ENCODE measurements around the gene HRAS.

The HRAS gene

DNA sequence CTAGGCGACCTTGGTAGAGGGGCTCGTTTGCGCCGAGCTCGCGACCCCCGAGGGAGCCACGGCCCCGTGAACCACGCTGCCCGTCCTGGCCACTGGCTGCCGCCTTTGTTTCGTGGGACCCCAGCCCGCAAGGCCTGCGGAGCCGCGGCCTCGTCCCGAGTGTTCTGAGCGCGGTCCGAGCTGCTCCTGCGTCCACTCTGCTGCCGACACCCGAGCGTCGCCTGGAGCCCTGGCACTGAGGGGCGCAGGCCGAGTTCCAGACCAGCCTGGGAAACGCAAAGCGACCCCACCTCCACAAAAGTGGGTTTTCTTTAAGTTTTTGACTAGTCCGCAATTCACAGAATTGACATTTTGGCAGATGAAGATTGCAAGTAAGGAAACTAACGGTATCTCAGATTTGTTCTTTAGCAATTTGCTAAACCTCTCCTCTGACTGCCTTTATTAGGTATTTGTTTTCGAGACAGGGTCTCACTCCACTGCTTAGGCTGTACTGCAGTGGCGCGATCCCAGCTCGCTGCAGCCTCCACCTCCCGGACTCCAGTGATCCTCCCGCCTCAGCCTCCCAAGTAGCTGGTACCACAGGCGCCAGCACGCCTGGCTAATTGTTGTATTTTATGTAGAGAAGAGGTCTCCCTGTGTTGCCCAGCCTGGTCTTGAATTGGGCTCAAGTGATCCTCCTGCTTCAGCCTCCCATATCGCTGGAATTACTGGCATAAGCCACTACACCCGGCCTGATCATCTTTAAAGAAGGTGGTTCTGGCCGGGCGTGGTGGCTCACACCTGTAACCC lies 27.5 kb downstream of the HRAS start:
- DNase-seq (ENCODE audit: low spot score): no peak

- peak; percentile 100 for DNase-seq (ENCODE audit: low spot score)
These were observed 28.2 kb downstream of the HRAS start, which contains the start of gene RNH1 for GRCh38 chr11:506995-507726. RNH1 (minus strand) TSS chr11:507242; CDS start chr11:502162, 5,080 bp downstream.

DNA sequence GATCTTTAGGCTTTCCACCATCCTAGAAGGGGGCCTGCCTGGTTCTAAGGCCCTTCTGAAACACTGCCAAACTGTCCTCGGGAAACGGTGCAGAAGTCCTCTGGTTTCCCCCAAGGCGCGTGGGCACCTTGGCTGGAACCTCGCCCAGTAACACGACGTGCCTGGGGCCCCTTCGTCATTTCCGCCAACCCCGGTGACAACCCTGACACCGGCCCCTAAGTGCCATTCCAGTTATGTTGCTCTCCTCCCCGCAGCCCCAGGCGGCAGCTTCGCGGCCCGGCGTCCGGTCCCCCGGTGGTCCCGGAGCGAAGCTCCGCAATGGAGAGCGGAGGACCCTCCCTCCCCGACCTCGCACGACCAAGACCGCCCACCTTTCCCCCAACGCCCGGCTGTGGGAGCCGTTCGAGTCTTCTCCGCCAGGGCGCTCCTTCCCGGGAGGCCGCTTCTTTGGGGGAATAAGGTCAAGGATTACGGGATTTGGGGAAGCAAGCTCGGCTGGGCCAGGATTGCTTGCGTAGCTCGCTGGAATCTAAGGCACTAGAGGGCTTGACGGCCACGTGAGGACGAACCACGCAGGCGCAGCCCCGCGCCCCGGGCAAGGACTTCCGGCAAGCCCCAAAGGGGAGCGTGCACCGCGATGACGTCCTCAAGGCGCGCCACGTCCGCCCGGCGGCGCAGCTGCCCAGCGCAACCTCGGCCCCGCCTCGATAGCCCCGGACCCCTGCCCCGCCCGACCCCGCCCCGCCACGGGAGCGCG lies 29.0 kb downstream of the HRAS start:
- peak; percentile 99 for DNase-seq (ENCODE audit: low spot score)

DNA sequence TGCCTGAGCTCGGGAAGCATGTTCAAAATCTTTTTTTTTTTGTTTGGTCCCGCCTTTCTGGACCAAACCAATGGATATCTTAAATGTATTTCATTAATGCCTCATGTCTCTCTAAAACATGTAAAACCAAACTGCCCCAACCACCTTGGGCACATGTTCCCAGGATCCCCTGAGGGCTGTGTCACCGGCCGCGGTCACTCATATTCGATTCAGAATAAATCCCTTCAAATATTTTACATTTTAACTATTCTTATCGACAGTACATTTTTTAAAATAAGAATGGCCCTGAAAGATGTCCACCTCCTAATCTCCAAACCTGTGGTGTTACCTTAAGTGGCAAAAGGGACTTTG lies 30.4 kb downstream of the HRAS start:
- no peak for DNase-seq (ENCODE audit: low spot score)

GRCh38 chr11:504053-504993 lies 31.1 kb downstream of the HRAS start:
- DNase-seq (ENCODE audit: low spot score): no peak

DNA sequence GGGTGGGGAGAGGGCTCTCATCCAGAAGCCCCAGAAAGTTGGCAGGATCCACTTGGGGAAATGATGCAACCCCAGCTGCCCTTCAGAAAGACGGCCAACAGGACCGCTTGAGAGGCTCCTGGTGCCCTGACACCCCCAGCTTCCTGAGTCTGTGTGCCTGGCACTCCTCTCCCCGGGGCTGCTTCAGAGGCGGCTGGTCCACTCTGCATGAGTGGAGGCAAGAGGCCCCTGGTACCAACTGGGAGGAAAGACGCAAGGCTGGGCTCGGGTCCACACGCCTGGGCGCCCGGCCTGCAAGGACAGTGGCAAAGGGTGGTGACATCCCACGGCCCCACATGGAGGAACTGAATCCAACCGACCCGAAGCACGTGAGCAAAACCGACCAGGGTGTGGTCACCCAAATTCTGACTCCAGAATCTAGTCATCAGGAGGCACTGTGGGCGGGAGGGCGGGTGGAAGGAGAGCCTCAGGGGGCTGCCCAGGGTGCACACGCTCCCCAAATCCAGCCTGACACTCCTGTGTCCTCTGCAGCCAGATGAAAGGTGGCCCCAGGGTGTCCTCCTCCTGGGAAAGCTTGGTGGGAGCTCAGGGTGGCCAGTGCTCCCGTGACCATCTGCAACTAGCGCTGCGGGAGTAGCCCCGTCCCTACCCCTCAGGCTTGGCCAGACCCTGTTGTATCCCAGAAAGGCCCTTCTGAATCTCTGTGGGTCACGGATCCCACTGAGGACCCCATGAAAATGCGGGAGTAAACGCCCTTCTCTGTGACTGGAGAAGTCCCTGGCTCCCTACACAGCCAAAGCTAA lies 32.0 kb downstream of the HRAS start:
- DNase-seq (ENCODE audit: low spot score): no peak

DNA sequence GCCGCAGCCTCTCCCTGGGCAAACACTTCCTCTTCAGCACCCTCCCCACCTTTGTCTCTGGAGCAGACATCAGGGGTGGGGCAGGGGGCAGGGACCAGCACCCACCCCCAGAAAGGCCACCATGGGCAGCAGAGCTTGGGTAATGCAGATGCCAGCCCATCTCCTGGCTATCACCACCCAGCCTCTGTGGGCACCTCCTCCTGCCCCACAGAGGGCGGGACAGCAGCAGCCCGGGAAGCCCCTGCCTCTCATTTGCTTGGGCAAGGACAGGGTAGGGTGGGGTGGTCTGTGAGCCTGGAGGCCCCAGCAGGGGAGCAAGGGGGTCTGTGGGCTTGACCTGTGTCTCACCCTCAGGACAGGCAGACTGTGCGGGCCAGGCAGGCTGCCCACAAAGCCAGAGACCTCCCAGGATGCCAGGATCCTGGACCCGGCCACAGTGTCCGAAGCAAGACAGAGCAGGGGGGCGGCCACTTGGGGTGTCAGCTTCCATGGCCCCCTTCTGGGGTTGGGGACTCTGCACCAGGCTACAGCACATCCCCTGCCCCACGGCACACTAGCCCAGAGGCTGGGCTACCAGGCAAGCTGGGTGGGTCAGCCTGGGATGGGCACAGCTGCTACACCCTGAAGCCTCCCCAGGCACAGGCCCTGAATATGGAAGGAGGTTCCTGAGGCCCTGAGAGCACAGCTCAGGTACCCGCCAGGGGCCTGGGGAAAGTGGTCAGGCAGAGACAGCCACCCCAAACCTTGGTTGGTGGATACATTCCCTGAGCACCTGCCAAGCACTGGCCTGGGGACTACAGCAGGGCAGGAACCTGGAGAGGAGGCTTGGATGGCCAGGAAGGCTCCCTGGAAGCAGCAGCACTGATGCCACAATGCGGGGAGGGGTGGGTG lies 32.8 kb downstream of the HRAS start:
- DNase-seq (ENCODE audit: low spot score): no peak

DNA sequence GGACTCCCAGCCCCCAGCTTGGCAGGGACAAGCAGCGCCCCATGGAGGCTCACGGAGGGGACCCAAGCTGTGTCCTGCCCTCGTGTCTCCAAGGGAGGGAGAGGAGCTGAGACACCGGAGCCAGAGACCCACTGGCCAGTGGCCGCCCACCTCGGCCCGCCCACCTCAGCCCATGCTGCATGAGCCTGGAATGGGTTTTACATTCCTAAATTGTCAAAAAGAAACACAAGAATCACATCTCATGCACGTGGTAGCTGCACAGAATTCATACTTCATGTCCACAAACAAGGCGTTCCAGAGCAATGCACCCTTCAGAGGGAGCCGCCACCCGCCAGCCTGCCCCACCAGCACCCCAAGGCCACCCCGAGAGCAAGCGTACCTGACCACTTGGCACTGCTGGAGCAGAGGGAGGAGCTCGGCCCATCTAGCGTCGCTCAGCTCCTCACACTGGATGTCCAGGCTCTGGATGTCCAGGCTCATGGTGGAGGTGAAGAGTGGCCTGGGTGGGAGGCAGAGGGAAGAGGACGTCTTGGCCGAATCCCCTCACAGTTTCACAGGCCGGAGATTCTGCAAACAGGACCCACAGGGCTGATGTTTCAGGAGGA lies 33.6 kb downstream of the HRAS start:
- DNase-seq (ENCODE audit: low spot score): no peak

- DNase-seq (ENCODE audit: low spot score): no peak
These were observed 34.2 kb downstream of the HRAS start for GRCh38 chr11:501001-501682.

DNA sequence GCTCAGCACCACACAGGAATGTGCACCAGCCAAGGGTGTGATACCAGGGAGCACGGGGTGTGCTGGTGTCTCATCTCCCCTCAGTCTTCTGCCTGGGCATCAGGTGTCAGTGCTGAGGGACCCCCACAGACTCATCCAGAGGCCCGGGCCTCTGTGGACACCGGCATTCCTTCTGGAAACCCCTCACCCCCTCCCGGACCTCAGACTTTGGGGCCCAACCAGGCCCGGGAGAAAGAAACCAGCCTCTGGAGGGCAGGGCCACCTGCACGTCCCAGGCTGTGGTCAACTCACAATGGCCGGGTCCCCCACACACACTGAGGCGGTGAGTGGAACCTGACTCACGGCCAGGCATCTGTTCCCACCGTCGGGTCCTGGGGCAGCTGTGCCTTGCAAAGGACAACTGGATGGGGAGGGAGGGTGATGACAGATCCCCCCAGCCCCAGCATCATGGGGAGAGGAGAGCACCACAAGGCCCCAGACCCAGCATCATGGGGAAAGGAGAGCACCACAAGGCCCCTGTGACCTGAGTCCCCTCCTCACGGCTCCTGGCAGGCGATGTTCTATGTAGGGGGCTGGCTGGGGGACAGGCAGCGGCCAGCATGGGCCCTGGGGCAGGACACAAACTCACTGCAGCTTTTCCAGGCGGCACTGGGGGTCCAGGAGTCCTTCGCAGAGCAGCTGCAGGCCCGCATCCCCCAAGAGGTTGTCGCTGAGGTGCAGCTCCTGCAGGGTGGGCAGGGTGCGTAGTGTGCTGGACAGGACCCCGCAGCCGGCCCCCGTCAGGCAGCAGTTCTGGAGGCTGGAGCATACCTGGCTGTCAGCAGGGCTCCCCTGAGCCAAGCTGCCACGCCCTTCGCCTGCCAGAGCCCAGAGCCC lies 35.9 kb downstream of the HRAS start:
- DNase-seq (ENCODE audit: low spot score): no peak

- DNase-seq (ENCODE audit: low spot score): no peak
These were observed 36.8 kb downstream of the HRAS start for GRCh38 chr11:498297-499181.

GRCh38 chr11:497565-498296 lies 37.6 kb downstream of the HRAS start:
- no peak for DNase-seq (ENCODE audit: low spot score)

GRCh38 chr11:496834-497564 lies 38.4 kb downstream of the HRAS start:
- DNase-seq (ENCODE audit: low spot score): no peak

- no peak for DNase-seq (ENCODE audit: low spot score)
These were observed 39.8 kb downstream of the HRAS start for GRCh38 chr11:495537-495931.

All from ecto neural progenitor cell (in vitro differentiated cells).